Measurements from ENCODE around the gene GLRX3.
"Not testable (repeated sequence)": the region's sequence is repeated elsewhere in the genome, so short reads cannot be mapped to it uniquely, and the experiment has no call there.

The GLRX3 gene

GRCh38 chr10:130201043-130201380 lies 64.8 kb downstream of the GLRX3 start:
- Histone ChIP-seq H3K79me2 (ENCODE audit: insufficient read depth, low read length) (no peaks in the 10 kb centered on the region), H3K27me3 (ENCODE audit: insufficient read depth, low read length, poor library complexity) (no peaks in the 10 kb centered on the region), H3K27ac (ENCODE audit: low read length) (no peak overlapping the region), H3K4me3 (ENCODE audit: low read depth in 1 of 2, low read length in 2 of 2) (no peak overlapping the region), H3K36me3 (ENCODE audit: insufficient read depth, low read length) (no peaks in the 10 kb centered on the region), H3K9me3 (ENCODE audit: insufficient read depth, low read length, severe bottlenecking) (no peaks in the 10 kb centered on the region), H4K20me1 (ENCODE audit: insufficient read depth, low read length) (peaks cover 22% of the 10 kb centered on the region), H3K4me2 (ENCODE audit: insufficient read depth, low read length) (no peak overlapping the region), H3K9ac (ENCODE audit: low read depth, low read length) (no peak overlapping the region), H2AFZ (ENCODE audit: low read depth, low read length) (no peak overlapping the region), H3K4me1 (ENCODE audit: insufficient read depth, low read length) (no peaks in the 10 kb centered on the region)
- ATAC-seq (ENCODE audit: insufficient read depth, low read depth) (no peak), DNase-seq (no peak)
- TF ChIP-seq CTCF (IDR thresholded peaks at IDR 0.05; ENCODE audit: borderline replicate concordance, extremely low read depth, low read length, poor library complexity, severe bottlenecking), result no peak
- TF ChIP-seq EZH2 (IDR thresholded peaks at IDR 0.05; ENCODE audit: borderline replicate concordance, low read depth, low read length, severe bottlenecking), result no peak

- H3K27me3 ChIP-seq (ENCODE audit: insufficient read depth, low read length, poor library complexity); H3K4me1 ChIP-seq (ENCODE audit: insufficient read depth, low read length); H3K4me2 ChIP-seq (ENCODE audit: insufficient read depth, low read length); H3K79me2 ChIP-seq (ENCODE audit: insufficient read depth, low read length); H3K36me3 ChIP-seq (ENCODE audit: insufficient read depth, low read length); H3K9ac ChIP-seq (ENCODE audit: low read depth, low read length); H2AFZ ChIP-seq (ENCODE audit: low read depth, low read length); H3K27ac ChIP-seq (ENCODE audit: low read length); H3K9me3 ChIP-seq (ENCODE audit: insufficient read depth, low read length, severe bottlenecking); H3K4me3 ChIP-seq (ENCODE audit: low read depth in 1 of 2, low read length in 2 of 2); ATAC-seq (ENCODE audit: insufficient read depth, low read depth); DNase-seq: not testable (repeated sequence)
- H4K20me1 ChIP-seq (ENCODE audit: insufficient read depth, low read length), result peaks cover 12% of the 10 kb centered on the region
Observed at GRCh38 chr10:130202150-130202549, 66.0 kb downstream of the GLRX3 start.

GRCh38 chr10:130202984-130203621 lies 66.9 kb downstream of the GLRX3 start:
- ATAC-seq (ENCODE audit: insufficient read depth, low read depth) (peak; percentile 36; the same call in 2 of the 3 replicates), DNase-seq (no peak)
- Histone ChIP-seq H3K4me3 (ENCODE audit: low read depth in 1 of 2, low read length in 2 of 2) (no peak overlapping the region), H3K27me3 (ENCODE audit: insufficient read depth, low read length, poor library complexity) (no peaks in the 10 kb centered on the region), H3K27ac (ENCODE audit: low read length) (no peak overlapping the region), H3K4me2 (ENCODE audit: insufficient read depth, low read length) (no peak overlapping the region), H3K36me3 (ENCODE audit: insufficient read depth, low read length) (no peaks in the 10 kb centered on the region), H3K9ac (ENCODE audit: low read depth, low read length) (no peak overlapping the region), H2AFZ (ENCODE audit: low read depth, low read length) (no peak overlapping the region), H3K79me2 (ENCODE audit: insufficient read depth, low read length) (no peaks in the 10 kb centered on the region), H3K9me3 (ENCODE audit: insufficient read depth, low read length, severe bottlenecking) (no peaks in the 10 kb centered on the region), H4K20me1 (ENCODE audit: insufficient read depth, low read length) (peaks cover 11% of the 10 kb centered on the region), H3K4me1 (ENCODE audit: insufficient read depth, low read length) (no peaks in the 10 kb centered on the region)
- TF ChIP-seq EZH2 (IDR thresholded peaks at IDR 0.05; ENCODE audit: borderline replicate concordance, low read depth, low read length, severe bottlenecking), result no peak
- TF ChIP-seq CTCF (IDR thresholded peaks at IDR 0.05; ENCODE audit: borderline replicate concordance, extremely low read depth, low read length, poor library complexity, severe bottlenecking), result no peak

- H3K9ac ChIP-seq (ENCODE audit: low read depth, low read length), result no peak overlapping the region
- no peaks in the 10 kb centered on the region for H3K36me3 ChIP-seq (ENCODE audit: insufficient read depth, low read length)
- H3K79me2 ChIP-seq (ENCODE audit: insufficient read depth, low read length), result no peaks in the 10 kb centered on the region
- H3K4me1 ChIP-seq (ENCODE audit: insufficient read depth, low read length), result no peaks in the 10 kb centered on the region
- H3K27ac ChIP-seq (ENCODE audit: low read length), result no peak overlapping the region
- TF ChIP-seq CTCF (IDR thresholded peaks at IDR 0.05; ENCODE audit: borderline replicate concordance, extremely low read depth, low read length, poor library complexity, severe bottlenecking) (no peak), EZH2 (IDR thresholded peaks at IDR 0.05; ENCODE audit: borderline replicate concordance, low read depth, low read length, severe bottlenecking) (no peak)
- H4K20me1 ChIP-seq (ENCODE audit: insufficient read depth, low read length), result peaks cover 11% of the 10 kb centered on the region
- H3K4me3 ChIP-seq (ENCODE audit: low read depth in 1 of 2, low read length in 2 of 2), result no peak overlapping the region
- H2AFZ ChIP-seq (ENCODE audit: low read depth, low read length), result no peak overlapping the region
- no peak for ATAC-seq (ENCODE audit: insufficient read depth, low read depth)
- no peaks in the 10 kb centered on the region for H3K27me3 ChIP-seq (ENCODE audit: insufficient read depth, low read length, poor library complexity)
- no peak for DNase-seq
- H3K9me3 ChIP-seq (ENCODE audit: insufficient read depth, low read length, severe bottlenecking), result no peaks in the 10 kb centered on the region
- no peak overlapping the region for H3K4me2 ChIP-seq (ENCODE audit: insufficient read depth, low read length)
Observed at GRCh38 chr10:130203626-130204025, 67.4 kb downstream of the GLRX3 start.
